ENCODE data around the gene ADIRF.
"Not testable (repeated sequence)": the region's sequence is repeated elsewhere in the genome, so short reads cannot be mapped to it uniquely, and the experiment has no call there.

Gene ADIRF

DNA sequence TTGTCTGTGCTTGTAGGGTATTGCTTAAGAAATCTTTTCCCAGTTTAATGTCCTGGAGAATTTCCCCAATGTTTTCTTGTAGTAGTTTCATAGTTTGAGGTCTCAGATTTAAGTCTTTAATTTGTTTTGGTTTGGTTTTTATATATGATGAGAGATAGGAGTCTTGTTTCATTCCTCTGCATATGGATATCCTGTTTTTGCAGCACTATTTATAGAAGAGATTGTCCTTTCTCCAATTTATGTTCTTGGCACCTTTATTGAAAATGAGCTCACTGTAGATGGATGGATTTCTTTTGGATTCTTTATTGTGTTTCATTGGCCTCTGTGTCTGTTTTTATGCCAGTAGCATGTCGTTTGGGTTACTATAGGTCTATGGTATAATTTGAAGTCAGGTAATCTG lies 20.2 kb downstream of the ADIRF start:
- no peaks in the 10 kb centered on the region for H4K20me1 ChIP-seq (ENCODE audit: control insufficient read depth, insufficient read depth, low read depth, low read length)
- no peak for TF ChIP-seq EZH2phosphoT487 (IDR thresholded peaks at IDR 0.05; ENCODE audit: borderline replicate concordance, low read length)
- TF ChIP-seq, protein P1, sequence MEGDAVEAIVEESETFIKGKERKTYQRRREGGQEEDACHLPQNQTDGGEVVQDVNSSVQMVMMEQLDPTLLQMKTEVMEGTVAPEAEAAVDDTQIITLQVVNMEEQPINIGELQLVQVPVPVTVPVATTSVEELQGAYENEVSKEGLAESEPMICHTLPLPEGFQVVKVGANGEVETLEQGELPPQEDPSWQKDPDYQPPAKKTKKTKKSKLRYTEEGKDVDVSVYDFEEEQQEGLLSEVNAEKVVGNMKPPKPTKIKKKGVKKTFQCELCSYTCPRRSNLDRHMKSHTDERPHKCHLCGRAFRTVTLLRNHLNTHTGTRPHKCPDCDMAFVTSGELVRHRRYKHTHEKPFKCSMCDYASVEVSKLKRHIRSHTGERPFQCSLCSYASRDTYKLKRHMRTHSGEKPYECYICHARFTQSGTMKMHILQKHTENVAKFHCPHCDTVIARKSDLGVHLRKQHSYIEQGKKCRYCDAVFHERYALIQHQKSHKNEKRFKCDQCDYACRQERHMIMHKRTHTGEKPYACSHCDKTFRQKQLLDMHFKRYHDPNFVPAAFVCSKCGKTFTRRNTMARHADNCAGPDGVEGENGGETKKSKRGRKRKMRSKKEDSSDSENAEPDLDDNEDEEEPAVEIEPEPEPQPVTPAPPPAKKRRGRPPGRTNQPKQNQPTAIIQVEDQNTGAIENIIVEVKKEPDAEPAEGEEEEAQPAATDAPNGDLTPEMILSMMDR (IDR thresholded peaks at IDR 0.05; ENCODE audit: low read depth, low read length, poor library complexity, severe bottlenecking) = no peak
- no peak overlapping the region for H3K4me3 ChIP-seq (ENCODE audit: low read length)
- no peak overlapping the region for H3K4me2 ChIP-seq (ENCODE audit: low read length)
- H3K79me2 ChIP-seq (ENCODE audit: control insufficient read depth, low read length) = no peaks in the 10 kb centered on the region
- no peak overlapping the region for H3K27ac ChIP-seq (ENCODE audit: low read depth, low read length)
- no peaks in the 10 kb centered on the region for H3K36me3 ChIP-seq (ENCODE audit: control insufficient read depth, low read length)
- H3K9me2 ChIP-seq (replicated peaks; ENCODE audit: control insufficient read depth, low read length) = no peaks in the 10 kb centered on the region
- no peaks in the 10 kb centered on the region for H3F3A ChIP-seq (ENCODE audit: control insufficient read depth, insufficient read depth)
- peaks cover 25% of the 10 kb centered on the region for H3K27me3 ChIP-seq (ENCODE audit: control insufficient read depth, low read length)
- H3K4me1 ChIP-seq (ENCODE audit: control insufficient read depth, low read length) = no peaks in the 10 kb centered on the region
- no peaks in the 10 kb centered on the region for H3K9me3 ChIP-seq (ENCODE audit: control insufficient read depth, insufficient read depth, low read length)

DNA sequence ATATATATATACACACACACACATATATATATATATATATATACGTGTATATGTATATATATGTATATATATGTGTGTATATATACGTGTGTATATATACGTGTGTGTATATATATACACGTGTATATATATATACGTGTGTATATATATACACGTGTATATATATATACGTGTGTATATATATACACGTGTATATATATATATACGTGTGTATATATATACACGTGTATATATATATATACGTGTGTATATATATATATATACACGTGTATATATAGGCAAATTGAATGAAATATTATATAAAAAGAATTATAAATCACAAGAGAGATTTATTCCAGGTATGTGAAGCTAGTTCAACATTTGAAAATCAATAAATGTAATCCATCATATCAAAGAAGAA lies 23.1 kb downstream of the ADIRF start:
- H3K9me3 ChIP-seq (ENCODE audit: control insufficient read depth, insufficient read depth, low read length); H3K4me2 ChIP-seq (ENCODE audit: low read length); H3K9me2 ChIP-seq (replicated peaks; ENCODE audit: control insufficient read depth, low read length); H3F3A ChIP-seq (ENCODE audit: control insufficient read depth, insufficient read depth); H3K79me2 ChIP-seq (ENCODE audit: control insufficient read depth, low read length); H3K27ac ChIP-seq (ENCODE audit: low read depth, low read length); H4K20me1 ChIP-seq (ENCODE audit: control insufficient read depth, insufficient read depth, low read depth, low read length); H3K36me3 ChIP-seq (ENCODE audit: control insufficient read depth, low read length); H3K4me3 ChIP-seq (ENCODE audit: low read length); H3K4me1 ChIP-seq (ENCODE audit: control insufficient read depth, low read length): not testable (repeated sequence)
- H3K27me3 ChIP-seq (ENCODE audit: control insufficient read depth, low read length) = peaks cover 25% of the 10 kb centered on the region

DNA sequence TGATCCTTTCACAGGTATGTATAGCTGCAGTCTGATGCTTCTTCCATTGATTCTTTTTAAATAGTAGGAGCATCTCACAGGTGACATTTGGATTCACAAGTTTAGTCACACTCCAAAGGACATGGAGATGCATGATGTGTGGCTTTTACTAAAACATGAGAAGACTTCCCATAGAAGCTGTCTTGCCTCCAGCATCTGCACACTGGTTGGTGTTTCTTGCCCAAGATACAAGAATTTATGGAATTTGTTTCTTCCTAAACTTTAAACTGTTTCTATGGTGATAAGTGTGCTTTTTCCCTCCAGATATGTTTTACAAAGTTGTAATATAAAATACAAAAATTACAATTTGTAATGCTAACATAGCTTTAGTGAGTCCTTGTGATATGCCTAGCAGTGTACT lies 24.2 kb downstream of the ADIRF start:
- Histone ChIP-seq H3K4me1 (ENCODE audit: control insufficient read depth, low read length) (no peaks in the 10 kb centered on the region), H3K4me3 (ENCODE audit: low read length) (no peak overlapping the region), H3K9me3 (ENCODE audit: control insufficient read depth, insufficient read depth, low read length) (no peaks in the 10 kb centered on the region), H3K27ac (ENCODE audit: low read depth, low read length) (no peak overlapping the region), H4K20me1 (ENCODE audit: control insufficient read depth, insufficient read depth, low read depth, low read length) (no peaks in the 10 kb centered on the region), H3K79me2 (ENCODE audit: control insufficient read depth, low read length) (no peaks in the 10 kb centered on the region), H3K36me3 (ENCODE audit: control insufficient read depth, low read length) (no peaks in the 10 kb centered on the region), H3K9me2 (replicated peaks; ENCODE audit: control insufficient read depth, low read length) (no peaks in the 10 kb centered on the region), H3K27me3 (ENCODE audit: control insufficient read depth, low read length) (peaks cover 27% of the 10 kb centered on the region), H3K4me2 (ENCODE audit: low read length) (no peak overlapping the region), H3F3A (ENCODE audit: control insufficient read depth, insufficient read depth) (no peaks in the 10 kb centered on the region)
- TF ChIP-seq, protein P1 (IDR thresholded peaks at IDR 0.05; ENCODE audit: low read depth, low read length, poor library complexity, severe bottlenecking) = no peak
- no peak for TF ChIP-seq EZH2phosphoT487 (IDR thresholded peaks at IDR 0.05; ENCODE audit: borderline replicate concordance, low read length)

DNA sequence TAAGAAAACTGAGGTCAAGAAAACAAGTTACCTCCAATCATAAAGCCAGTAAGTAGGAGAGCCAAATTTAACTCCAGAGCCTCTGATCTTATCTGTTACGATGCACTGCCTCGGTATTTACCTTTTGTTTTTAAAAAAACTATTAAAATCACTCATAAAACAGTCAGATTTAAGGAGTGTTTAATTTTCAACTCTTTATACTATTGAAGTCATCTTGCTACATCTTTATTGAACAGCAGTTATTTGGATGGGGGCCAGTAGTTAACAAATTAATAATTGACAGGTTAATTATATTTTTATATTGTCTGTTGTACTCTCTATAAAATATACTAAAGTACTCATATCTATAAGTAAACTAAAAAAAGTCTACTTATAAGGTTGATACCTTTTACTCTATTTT lies 24.6 kb downstream of the ADIRF start:
- H4K20me1 ChIP-seq (ENCODE audit: control insufficient read depth, insufficient read depth, low read depth, low read length) = no peaks in the 10 kb centered on the region
- H3K4me3 ChIP-seq (ENCODE audit: low read length) = no peak overlapping the region
- TF ChIP-seq, protein P1 (IDR thresholded peaks at IDR 0.05; ENCODE audit: low read depth, low read length, poor library complexity, severe bottlenecking) = no peak
- no peak for TF ChIP-seq EZH2phosphoT487 (IDR thresholded peaks at IDR 0.05; ENCODE audit: borderline replicate concordance, low read length)
- H3F3A ChIP-seq (ENCODE audit: control insufficient read depth, insufficient read depth) = no peaks in the 10 kb centered on the region
- H3K4me2 ChIP-seq (ENCODE audit: low read length) = no peak overlapping the region
- H3K9me2 ChIP-seq (replicated peaks; ENCODE audit: control insufficient read depth, low read length) = no peaks in the 10 kb centered on the region
- no peaks in the 10 kb centered on the region for H3K79me2 ChIP-seq (ENCODE audit: control insufficient read depth, low read length)
- no peaks in the 10 kb centered on the region for H3K36me3 ChIP-seq (ENCODE audit: control insufficient read depth, low read length)
- no peaks in the 10 kb centered on the region for H3K4me1 ChIP-seq (ENCODE audit: control insufficient read depth, low read length)
- H3K9me3 ChIP-seq (ENCODE audit: control insufficient read depth, insufficient read depth, low read length) = no peaks in the 10 kb centered on the region
- H3K27me3 ChIP-seq (ENCODE audit: control insufficient read depth, low read length) = peaks cover 23% of the 10 kb centered on the region
- H3K27ac ChIP-seq (ENCODE audit: low read depth, low read length) = no peak overlapping the region

DNA sequence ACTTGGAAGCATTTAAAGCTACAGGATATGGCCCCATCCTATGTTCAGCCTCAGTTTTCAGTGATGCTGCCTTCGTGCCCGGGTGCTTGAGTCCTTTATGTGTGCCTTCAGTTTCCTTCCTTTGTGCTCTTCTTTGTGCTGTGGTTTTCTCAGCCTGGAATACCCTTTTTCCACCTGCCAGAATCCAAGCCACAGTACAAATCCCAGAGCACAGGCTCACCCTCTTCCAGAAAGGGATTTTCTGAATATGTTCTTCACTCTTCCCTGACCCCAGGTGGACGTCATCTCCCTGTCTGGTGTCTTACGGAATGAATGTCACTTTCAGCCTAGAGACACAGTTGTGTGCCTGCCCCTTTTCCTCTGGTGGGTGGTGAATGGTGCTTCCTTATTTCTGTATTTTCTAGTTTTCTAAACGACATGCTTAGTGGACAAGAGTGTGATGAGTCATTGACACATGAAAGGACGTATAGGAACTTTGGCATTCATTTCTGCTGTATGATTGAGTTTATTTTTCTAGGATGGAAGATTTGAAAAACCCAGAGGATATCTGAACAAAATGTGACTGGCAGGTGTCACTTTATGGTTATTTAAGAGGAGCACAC lies 31.6 kb downstream of the ADIRF start:
- not testable (repeated sequence) for H3K9me2 ChIP-seq (replicated peaks; ENCODE audit: control insufficient read depth, low read length); H3K4me3 ChIP-seq (ENCODE audit: low read length); H3K4me1 ChIP-seq (ENCODE audit: control insufficient read depth, low read length); H4K20me1 ChIP-seq (ENCODE audit: control insufficient read depth, insufficient read depth, low read depth, low read length); H3K9me3 ChIP-seq (ENCODE audit: control insufficient read depth, insufficient read depth, low read length); H3K36me3 ChIP-seq (ENCODE audit: control insufficient read depth, low read length); H3F3A ChIP-seq (ENCODE audit: control insufficient read depth, insufficient read depth); H3K79me2 ChIP-seq (ENCODE audit: control insufficient read depth, low read length); H3K27me3 ChIP-seq (ENCODE audit: control insufficient read depth, low read length); H3K27ac ChIP-seq (ENCODE audit: low read depth, low read length); H3K4me2 ChIP-seq (ENCODE audit: low read length)
